DND-41 (cell line): ENCODE data around the gene ITGA2B.

ENCODE experiments used
- EZH2 ChIP-seq: IDR thresholded peaks from 3 replicates; pipeline ENCODE4 v1.6.1; 2012; ENCODE audit warnings: borderline replicate concordance, low read depth, mild to moderate bottlenecking, moderate library complexity, low read length, inconsistent platforms; ENCODE audit not compliant: severe bottlenecking
- TF ChIP-seq, protein P1 (sequence below): IDR thresholded peaks from 2 replicates; pipeline ENCODE4 v1.5.1; 2012; ENCODE audit warnings: borderline replicate concordance, low read length, moderate library complexity, mild to moderate bottlenecking; ENCODE audit not compliant: poor library complexity, severe bottlenecking; ENCODE audit errors: extremely low read depth

DNA sequence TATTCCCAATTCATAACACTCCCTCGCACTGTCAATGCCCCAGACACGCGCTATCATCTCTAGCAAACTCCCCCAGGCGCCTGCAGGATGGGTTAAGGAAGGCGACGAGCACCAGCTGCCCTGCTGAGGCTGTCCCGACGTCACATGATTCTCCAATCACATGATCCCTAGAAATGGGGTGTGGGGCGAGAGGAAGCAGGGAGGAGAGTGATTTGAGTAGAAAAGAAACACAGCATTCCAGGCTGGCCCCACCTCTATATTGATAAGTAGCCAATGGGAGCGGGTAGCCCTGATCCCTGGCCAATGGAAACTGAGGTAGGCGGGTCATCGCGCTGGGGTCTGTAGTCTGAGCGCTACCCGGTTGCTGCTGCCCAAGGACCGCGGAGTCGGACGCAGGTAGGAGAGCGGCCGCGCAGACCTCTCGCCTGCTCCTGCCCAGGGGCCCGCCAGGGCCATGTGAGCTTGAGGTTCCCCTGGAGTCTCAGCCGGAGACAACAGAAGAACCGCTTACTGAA, 44.5 kb downstream of the ITGA2B start, which contains the start of gene GRN:
- TF ChIP-seq, protein P1, sequence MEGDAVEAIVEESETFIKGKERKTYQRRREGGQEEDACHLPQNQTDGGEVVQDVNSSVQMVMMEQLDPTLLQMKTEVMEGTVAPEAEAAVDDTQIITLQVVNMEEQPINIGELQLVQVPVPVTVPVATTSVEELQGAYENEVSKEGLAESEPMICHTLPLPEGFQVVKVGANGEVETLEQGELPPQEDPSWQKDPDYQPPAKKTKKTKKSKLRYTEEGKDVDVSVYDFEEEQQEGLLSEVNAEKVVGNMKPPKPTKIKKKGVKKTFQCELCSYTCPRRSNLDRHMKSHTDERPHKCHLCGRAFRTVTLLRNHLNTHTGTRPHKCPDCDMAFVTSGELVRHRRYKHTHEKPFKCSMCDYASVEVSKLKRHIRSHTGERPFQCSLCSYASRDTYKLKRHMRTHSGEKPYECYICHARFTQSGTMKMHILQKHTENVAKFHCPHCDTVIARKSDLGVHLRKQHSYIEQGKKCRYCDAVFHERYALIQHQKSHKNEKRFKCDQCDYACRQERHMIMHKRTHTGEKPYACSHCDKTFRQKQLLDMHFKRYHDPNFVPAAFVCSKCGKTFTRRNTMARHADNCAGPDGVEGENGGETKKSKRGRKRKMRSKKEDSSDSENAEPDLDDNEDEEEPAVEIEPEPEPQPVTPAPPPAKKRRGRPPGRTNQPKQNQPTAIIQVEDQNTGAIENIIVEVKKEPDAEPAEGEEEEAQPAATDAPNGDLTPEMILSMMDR: no peak
- no peak for TF ChIP-seq EZH2
